Small intestine (tissue), 7 donors: ENCODE results near the gene PFKFB4. TPM values are rescaled to one million over a fixed set of nuclear protein-coding genes. Genes with fewer than 3 reads are reported as not detected.

Experiments used
- DNase-seq, 2 donors: peaks; one replicate each; pipeline versions ENCODE4 v3.0.0 to v3.0.0-alpha.2; 2013
- FAIRE-seq: peaks from 2 replicates; lab custom pipeline; 2012; peaks lifted over from hg19 to GRCh38; lab: Jason Lieb, UNC
- H3K27ac ChIP-seq, 3 donors: one replicate each; pipeline ENCODE4 v1.5.1; 2013; ENCODE audit warnings: low read length in 2 of 3, mild to moderate bottlenecking in 2 of 3, control low read depth in 1 of 3, inconsistent platforms in 1 of 3, low read depth in 1 of 3, moderate library complexity in 1 of 3
- H3K27me3 ChIP-seq, 3 donors: one replicate each; pipeline ENCODE4 v1.6.1; 2013; ENCODE audit warnings: low read length in 3 of 3, inconsistent platforms in 1 of 3; ENCODE audit not compliant: control insufficient read depth in 3 of 3, insufficient read depth in 3 of 3
- H3K36me3 ChIP-seq, 3 donors: one replicate each; pipeline ENCODE4 v1.6.1; 2013; ENCODE audit warnings: low read length in 3 of 3, inconsistent platforms in 1 of 3, low read depth in 1 of 3, mild to moderate bottlenecking in 1 of 3, moderate library complexity in 1 of 3; ENCODE audit not compliant: control insufficient read depth in 3 of 3, insufficient read depth in 2 of 3
- H3K4me1 ChIP-seq, 3 donors: one replicate each; pipeline ENCODE4 v1.6.1; 2013; ENCODE audit warnings: low read length in 2 of 3, inconsistent platforms in 1 of 3, low read depth in 1 of 3, mild to moderate bottlenecking in 1 of 3, moderate library complexity in 1 of 3; ENCODE audit not compliant: control insufficient read depth in 3 of 3, insufficient read depth in 2 of 3
- H3K4me3 ChIP-seq, 3 donors: one replicate each; pipeline ENCODE4 v1.5.1; 2013; ENCODE audit warnings: low read length in 3 of 3, control low read depth in 1 of 3, inconsistent platforms in 1 of 3, low read depth in 1 of 3, mild to moderate bottlenecking in 1 of 3, moderate library complexity in 1 of 3
- H3K9me3 ChIP-seq, 2 donors: one replicate each; pipeline ENCODE4 v1.6.1; 2013; ENCODE audit warnings: low read depth in 1 of 2, low read length in 1 of 2; ENCODE audit not compliant: control insufficient read depth in 2 of 2, insufficient read depth in 1 of 2
- WGBS, 3 donors: extraction: QIAGEN DNeasy Blood & Tissue Kit; methylation state at CpG; one replicate each; pipeline ENCODE4 v1.1.7; 2013; 5-methylcytosine and 5-hydroxymethylcytosine counted together
- polyA plus RNA-seq, 4 donors: library from polyadenylated mRNA; stranded (reverse) in 3 of 4; unstranded in 1 of 4; fragments of 200-250 nt in 3 of 4; fragments of 120-200 nt in 1 of 4; gene quantifications; one replicate each; pipeline versions ENCODE4 v1.2.1 to v1.2.3, GENCODE V29; 2013
- donor health status: healthy with polysubstance abuse.
- donor health status: control.
- donor health status: control.
- donor health status: Bipolar disorder and iron deficiency.
- donor health status: healthy.

PFKFB4 gene
- polyA plus RNA-seq, 4 donors = 11.3 to 44.5 (median 19.1) TPM

DNA sequence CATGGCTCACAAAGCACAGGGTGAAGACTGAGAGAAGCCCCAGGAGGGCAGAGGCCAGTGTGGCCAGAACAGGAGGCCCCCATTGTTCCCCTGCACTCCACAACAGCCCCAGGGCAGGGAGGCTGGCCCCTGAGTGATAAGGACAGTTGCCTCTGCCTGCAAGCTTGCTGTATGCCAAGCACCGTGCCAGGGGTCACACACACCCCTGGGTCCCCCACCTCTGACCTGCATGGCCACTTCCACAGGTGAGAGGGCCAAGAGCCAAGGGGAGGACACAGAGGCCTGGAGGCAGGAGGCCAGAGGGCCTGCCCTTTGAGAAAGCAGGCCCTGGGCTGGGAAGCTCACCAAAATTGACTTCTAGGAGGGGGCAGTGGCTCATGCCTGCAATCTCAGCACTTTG is 86.3 kb downstream of the PFKFB4 start:
- H3K4me3 ChIP-seq = no peak overlapping the region
- FAIRE-seq = no peak

DNA sequence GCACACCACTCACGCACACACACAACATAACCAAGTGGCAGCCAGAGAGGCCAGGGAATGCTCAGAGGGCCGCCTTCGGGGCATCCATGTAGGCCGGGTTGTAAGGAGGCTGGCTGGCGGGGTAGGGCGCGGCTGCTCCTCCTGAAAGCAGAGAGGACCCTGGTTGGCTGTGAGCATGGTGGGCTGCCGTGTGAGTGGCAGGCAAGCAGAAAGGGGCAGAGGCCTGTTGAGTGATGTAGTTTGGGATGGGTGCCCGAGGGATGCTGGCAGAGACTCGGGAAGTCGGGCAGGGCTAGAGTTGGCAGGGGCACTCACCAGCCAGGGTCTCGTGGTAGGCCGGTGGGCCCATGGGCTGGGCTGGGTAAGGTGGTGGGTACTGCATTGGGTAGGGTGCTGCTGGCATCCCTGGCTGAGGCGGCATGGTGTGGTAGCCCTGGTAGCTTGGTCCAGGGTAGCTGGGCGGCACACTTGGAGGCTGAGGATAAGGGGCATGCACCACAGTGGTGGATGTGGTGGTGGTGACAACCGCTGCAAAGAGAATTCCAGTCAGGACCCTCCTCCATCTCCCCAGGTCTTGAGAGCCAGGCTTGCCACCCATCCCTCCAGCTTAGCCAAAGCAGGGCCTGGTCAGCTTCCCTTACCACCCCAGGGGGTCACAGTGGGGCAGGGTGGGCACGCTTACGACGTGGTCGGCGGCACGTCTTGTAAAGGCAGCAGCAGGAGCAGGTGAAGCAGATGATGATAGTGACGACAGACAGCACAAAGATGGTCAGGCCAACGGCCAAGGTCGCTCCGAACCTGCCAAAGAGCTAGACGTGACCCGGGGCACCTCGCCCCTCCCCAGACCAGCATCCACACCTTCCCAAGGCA is 87.3 kb downstream of the PFKFB4 start:
- peak overlapping the region; percentile 22 to 44 (median 43) for H3K27ac ChIP-seq
- no peak overlapping the region for H3K4me3 ChIP-seq
- H3K36me3 ChIP-seq = peaks cover 0 to 60% (median 0%) of the 10 kb centered on the region in 3 donors
- 65 to 79% (median 68%) methylated on average over 29 of the region's 29 CpGs for WGBS, 3 donors
- FAIRE-seq = no peak
- no peaks in the 10 kb centered on the region for H3K9me3 ChIP-seq
- peaks cover 16 to 74% (median 20%) of the 10 kb centered on the region in 3 donors for H3K4me1 ChIP-seq
- DNase-seq = no peak
- no peaks in the 10 kb centered on the region for H3K27me3 ChIP-seq

More for the DNA sequence above, 86.3 kb downstream of the PFKFB4 start:
- H3K9me3 ChIP-seq = no peaks in the 10 kb centered on the region
- WGBS, 3 donors = 11 to 50% (median 40%) methylated on average over 1 of the region's 1 CpG
- H3K4me1 ChIP-seq = peaks cover 16 to 80% (median 20%) of the 10 kb centered on the region in 3 donors
- DNase-seq = no peak
- peak overlapping the region; percentile 22 to 44 (median 43) for H3K27ac ChIP-seq
- no peaks in the 10 kb centered on the region for H3K27me3 ChIP-seq
- H3K36me3 ChIP-seq = peaks cover 0 to 51% (median 0%) of the 10 kb centered on the region in 3 donors

DNA sequence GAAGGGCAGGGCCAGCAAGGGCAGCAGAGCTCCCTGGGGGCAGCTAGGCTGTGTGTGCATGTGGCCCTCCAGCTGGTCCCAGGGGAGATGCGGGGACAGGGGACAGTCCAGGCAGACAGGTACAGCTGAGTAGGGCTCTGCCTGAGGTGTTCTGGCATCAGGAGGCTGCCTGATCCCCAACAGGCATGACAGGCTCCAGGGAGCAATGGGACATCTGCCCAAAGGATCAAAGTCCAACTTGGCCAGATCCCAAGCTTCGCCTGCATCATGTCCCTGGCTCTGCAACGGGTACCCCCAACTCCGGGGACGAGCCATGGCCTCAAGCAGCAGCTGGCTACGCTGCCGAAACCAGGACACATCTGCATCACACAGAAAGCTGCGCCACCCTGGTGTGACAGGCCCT is 88.3 kb downstream of the PFKFB4 start:
- Histone ChIP-seq H3K9me3 (no peaks in the 10 kb centered on the region), H3K4me3 (no peak overlapping the region), H3K4me1 (peaks cover 16 to 64% (median 17%) of the 10 kb centered on the region in 3 donors), H3K36me3 (peaks cover 0 to 68% (median 0%) of the 10 kb centered on the region in 3 donors), H3K27me3 (no peaks in the 10 kb centered on the region), H3K27ac (peak overlapping the region; percentile 8 to 56 (median 51))
- DNase-seq (peak; percentile 55 to 84), FAIRE-seq (no peak)
- WGBS, 3 donors = 5 to 53% (median 39%) methylated on average over 8 of the region's 8 CpGs

Other genes with a start within 250 kb of the PFKFB4 start
- gene SPINK8, start 223.1 kb downstream of the PFKFB4 start, polyA plus RNA-seq = not detected
- gene FBXW12, start 184.6 kb downstream of the PFKFB4 start, polyA plus RNA-seq = under 1 TPM in 1 of 4 donors, not detected in 3; 0.16 TPM
- gene PLXNB1, start 126.7 kb downstream of the PFKFB4 start, polyA plus RNA-seq = 100 to 1,000 TPM in 1 of 4 donors, 10 to 100 TPM in 3; 56.5 to 129 (median 60.4) TPM
- 10 to 100 TPM; 11.1 to 22.6 (median 21.7) TPM for gene CCDC51, start 116.7 kb downstream of the PFKFB4 start, polyA plus RNA-seq
- gene TMA7, start 116.5 kb downstream of the PFKFB4 start, polyA plus RNA-seq = 100 to 1,000 TPM; 292 to 744 (median 524) TPM
- gene ATRIP, start 110.1 kb downstream of the PFKFB4 start, polyA plus RNA-seq = 1 to 10 TPM; 1.1 to 6.8 (median 3.2) TPM
- gene SHISA5, start 52.6 kb downstream of the PFKFB4 start, polyA plus RNA-seq = 100 to 1,000 TPM in 2 of 4 donors, 10 to 100 TPM in 2; 68.2 to 220 (median 106) TPM
- gene UCN2, start 7.0 kb upstream of the PFKFB4 start, polyA plus RNA-seq = under 1 TPM in 2 of 4 donors, not detected in 2; 0.13 to 0.65 TPM
- 100 to 1,000 TPM in 1 of 4 donors, 10 to 100 TPM in 2, 1 to 10 TPM in 1; 8.0 to 120 (median 19.3) TPM for gene COL7A1, start 38.5 kb upstream of the PFKFB4 start, polyA plus RNA-seq
- 100 to 1,000 TPM; 291 to 692 (median 452) TPM for gene UQCRC1, start 52.8 kb upstream of the PFKFB4 start, polyA plus RNA-seq
- gene TMEM89, start 65.0 kb upstream of the PFKFB4 start, polyA plus RNA-seq = under 1 TPM in 2 of 4 donors, not detected in 2; 0.21 to 0.24 TPM
- gene SLC26A6, start 78.7 kb upstream of the PFKFB4 start, polyA plus RNA-seq = 10 to 100 TPM; 14.3 to 74.0 (median 30.4) TPM
- gene CELSR3, start 106.1 kb upstream of the PFKFB4 start, polyA plus RNA-seq = 1 to 10 TPM in 2 of 4 donors, under 1 TPM in 2; 0.27 to 2.8 (median 1.1) TPM
- gene NCKIPSD, start 129.1 kb upstream of the PFKFB4 start, polyA plus RNA-seq = 10 to 100 TPM in 3 of 4 donors, 1 to 10 TPM in 1; 8.9 to 16.7 (median 14.5) TPM
- 100 to 1,000 TPM in 2 of 4 donors, 10 to 100 TPM in 2; 79.5 to 167 (median 108) TPM for gene IP6K2, start 160.4 kb upstream of the PFKFB4 start, polyA plus RNA-seq